Lower leg skin (tissue), 4 donors: ENCODE results near the gene KLHL24. TPM values are rescaled to one million over a fixed set of nuclear protein-coding genes. Genes with fewer than 3 reads are reported as not detected.
A peak's percentile ranks its signal among the peaks of the same experiment; 100 is the strongest.

Source experiments
- DNase-seq, 2 donors: peaks; one replicate each; pipeline ENCODE4 v3.0.0-alpha.2; 2019; ENCODE audit warnings: low spot score in 2 of 2
- H3K4me3 ChIP-seq: fragments of 200-600 bp; sonication (generic); 2 replicates; pipeline ENCODE4 v1.5.1; 2017; ENCODE audit warnings: mild to moderate bottlenecking, low read depth; ENCODE audit not compliant: poor library complexity, severe bottlenecking
- CTCF ChIP-seq, 3 donors: fragments of 450-650 bp; IDR thresholded peaks; one replicate each; pipeline ENCODE4 v1.5.1; 2016; ENCODE audit warnings: antibody characterized with exemption in 3 of 3, mild to moderate bottlenecking in 3 of 3, moderate library complexity in 2 of 3
- POLR2A ChIP-seq, 2 donors: fragments of 450-650 bp; IDR thresholded peaks; one replicate each; pipeline ENCODE4 v1.6.1; 2016 to 2017; ENCODE audit warnings: antibody characterized with exemption in 2 of 2, mild to moderate bottlenecking in 1 of 2, moderate library complexity in 1 of 2
- WGBS, 2 donors: methylation state at CpG; one replicate each; pipeline ENCODE4 v1.1.5; 2018; 5-methylcytosine and 5-hydroxymethylcytosine counted together
- intact Hi-C: fragments of 100-400 bp; cut with DNase I; formaldehyde crosslinking; loops from one replicate; pipeline ENCODE4 v1.15.0; 2023; ENCODE audit warnings: low total_unique reads
- total RNA-seq, 4 donors: library from RNA; depleted of rRNA; stranded (reverse); fragments of >200 nt; gene quantifications; one replicate each; pipeline ENCODE4 v1.1.0, GENCODE V29; 2016

KLHL24 gene
- total RNA-seq, result 100 to 1,000 TPM in 2 of 4 donors, 10 to 100 TPM in 2; 58.7 to 132 (median 103) TPM

GRCh38 chr3:183635431-183636220 lies at the start of gene KLHL24:
Gene KLHL24 (plus strand): TSS chr3:183635623. CDS start chr3:183650357, 14,734 bp downstream.
- H3K4me3 ChIP-seq, result peak within 1 kb of the TSS; percentile 99
- TF ChIP-seq CTCF (IDR thresholded peaks at IDR 0.05), result no peak
- TF ChIP-seq POLR2A (IDR thresholded peaks at IDR 0.05), result peak in 1 of 2 donors; percentile 91
- peak; percentile 93 to 99 for DNase-seq
- 0% methylated on average over 42 to 56 of the region's 76 CpGs for WGBS, 2 donors
- intact Hi-C loops, result no loop called here

GRCh38 chr3:183586477-183586876 lies 48.9 kb upstream of the KLHL24 start:
- TF ChIP-seq CTCF (IDR thresholded peaks at IDR 0.05) (no peak), POLR2A (IDR thresholded peaks at IDR 0.05) (no peak)
- intact Hi-C loops, result no loop called here
- DNase-seq, result no peak
- H3K4me3 ChIP-seq, result no peak overlapping the region
- WGBS, 2 donors, result 68 to 76% methylated on average over 5 of the region's 5 CpGs

GRCh38 chr3:183587336-183587735 lies 48.1 kb upstream of the KLHL24 start:
- intact Hi-C loops, result no loop called here
- H3K4me3 ChIP-seq, result no peak overlapping the region
- WGBS, 2 donors, result 77 to 81% methylated on average over 2 of the region's 2 CpGs
- TF ChIP-seq POLR2A (IDR thresholded peaks at IDR 0.05) (no peak), CTCF (IDR thresholded peaks at IDR 0.05) (no peak)
- DNase-seq, result no peak

- TF ChIP-seq CTCF (IDR thresholded peaks at IDR 0.05), result no peak
- TF ChIP-seq POLR2A (IDR thresholded peaks at IDR 0.05), result no peak
- intact Hi-C loops, result no loop called here
- whole genome bisulfite sequencing, 2 donors, result 93 to 94% methylated on average over 6 of the region's 6 CpGs
- H3K4me3 ChIP-seq, result no peak overlapping the region
- DNase-seq, result no peak
Measured at GRCh38 chr3:183590442-183590841, 45.0 kb upstream of the KLHL24 start.

- DNase-seq, result no peak
- intact Hi-C loops, result no loop called here
- WGBS, 2 donors, result 66 to 71% methylated on average over 6 of the region's 6 CpGs
- TF ChIP-seq POLR2A (IDR thresholded peaks at IDR 0.05), result no peak
- no peak for TF ChIP-seq CTCF (IDR thresholded peaks at IDR 0.05)
- H3K4me3 ChIP-seq, result no peak overlapping the region
Measured at GRCh38 chr3:183591881-183592521, 43.4 kb upstream of the KLHL24 start.
